Suprapubic skin (tissue), 4 donors: ENCODE results near the gene SLC39A10. TPM values are rescaled to one million over a fixed set of nuclear protein-coding genes. Genes with fewer than 3 reads are reported as not detected.
"Not testable (repeated sequence)": the region's sequence is repeated elsewhere in the genome, so short reads cannot be mapped to it uniquely, and the experiment has no call there.

Source experiments
- DNase-seq, 2 donors: peaks; one replicate each; pipeline ENCODE4 v3.0.0-alpha.2; 2019; ENCODE audit warnings: low spot score in 2 of 2
- H3K27ac ChIP-seq: fragments of 200-600 bp; sonication (generic); one replicate; pipeline ENCODE4 v1.5.1; 2019
- H3K27me3 ChIP-seq: fragments of 200-600 bp; sonication (generic); one replicate; pipeline ENCODE4 v1.5.1; 2019
- H3K36me3 ChIP-seq: fragments of 200-600 bp; sonication (generic); one replicate; pipeline ENCODE4 v1.5.1; 2019
- H3K4me1 ChIP-seq: fragments of 200-600 bp; sonication (generic); one replicate; pipeline ENCODE4 v1.5.1; 2019
- H3K4me3 ChIP-seq: fragments of 200-600 bp; sonication (generic); one replicate; pipeline ENCODE4 v1.5.1; 2019; ENCODE audit warnings: mild to moderate bottlenecking
- H3K9me3 ChIP-seq: fragments of 200-600 bp; sonication (generic); one replicate; pipeline ENCODE4 v1.5.1; 2019
- EP300 ChIP-seq: sonication (generic); formaldehyde crosslinking; IDR thresholded peaks from one replicate; pipeline ENCODE4 v1.6.1; 2017; ENCODE audit warnings: antibody characterized with exemption
- POLR2A ChIP-seq, 2 donors: fragments of 450-650 bp; IDR thresholded peaks; one replicate each; pipeline ENCODE4 v1.6.1; 2017; ENCODE audit warnings: antibody characterized with exemption in 2 of 2, mild to moderate bottlenecking in 2 of 2, moderate library complexity in 2 of 2
- POLR2AphosphoS5 ChIP-seq, 3 donors: sonication (generic); formaldehyde crosslinking; IDR thresholded peaks; one replicate each; pipeline ENCODE4 v1.6.1; 2017; ENCODE audit warnings: antibody characterized with exemption in 3 of 3
- WGBS: methylation state at CpG from one replicate; pipeline ENCODE4 v1.1.5; 2018; 5-methylcytosine and 5-hydroxymethylcytosine counted together
- total RNA-seq, 4 donors: library from RNA; depleted of rRNA; stranded (reverse); fragments of >200 nt; gene quantifications; one replicate each; pipeline ENCODE4 v1.1.0, GENCODE V29; 2016
- TF ChIP-seq, protein P1 (sequence below), 2 donors: fragments of 200-600 bp in 1 of 2; fragments of 450-650 bp in 1 of 2; sonication (generic) in 1 of 2; IDR thresholded peaks; one replicate each; pipeline ENCODE4 v1.5.1; 2016 to 2019; ENCODE audit warnings: antibody characterized with exemption in 2 of 2, mild to moderate bottlenecking in 1 of 2, moderate library complexity in 1 of 2

The SLC39A10 gene
- total RNA-seq, 4 donors from 2014 or later = 14.1 to 20.3 (median 16.5) TPM

DNA sequence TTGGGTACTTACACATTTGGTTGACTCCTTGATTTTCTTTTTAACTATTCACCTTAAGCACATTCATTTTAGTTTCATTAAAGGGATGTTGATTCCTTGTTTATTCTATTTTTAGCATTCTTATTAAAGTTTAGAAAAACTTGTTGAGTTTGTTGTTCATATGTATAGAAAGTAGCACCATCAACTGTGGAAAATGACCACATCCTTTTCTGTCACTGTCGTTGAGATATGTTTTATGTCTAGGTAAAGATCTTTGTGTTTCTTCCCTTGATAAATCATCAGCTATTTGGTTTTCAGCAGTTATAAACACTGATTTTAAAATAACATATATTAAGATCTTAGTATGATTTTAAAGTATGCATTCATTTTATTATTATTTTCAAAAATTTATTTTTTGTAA is 25.1 kb downstream of the SLC39A10 start:
- no peak overlapping the region for H3K27ac ChIP-seq
- DNase-seq = no peak
- no peak overlapping the region for H3K4me3 ChIP-seq
- H3K27me3 ChIP-seq = no peaks in the 10 kb centered on the region
- no peaks in the 10 kb centered on the region for H3K9me3 ChIP-seq
- no peaks in the 10 kb centered on the region for H3K4me1 ChIP-seq
- H3K36me3 ChIP-seq = no peaks in the 10 kb centered on the region
- no peak for TF ChIP-seq POLR2A (IDR thresholded peaks at IDR 0.05)
- 91% methylated on average over 1 of the region's 1 CpG for WGBS

DNA sequence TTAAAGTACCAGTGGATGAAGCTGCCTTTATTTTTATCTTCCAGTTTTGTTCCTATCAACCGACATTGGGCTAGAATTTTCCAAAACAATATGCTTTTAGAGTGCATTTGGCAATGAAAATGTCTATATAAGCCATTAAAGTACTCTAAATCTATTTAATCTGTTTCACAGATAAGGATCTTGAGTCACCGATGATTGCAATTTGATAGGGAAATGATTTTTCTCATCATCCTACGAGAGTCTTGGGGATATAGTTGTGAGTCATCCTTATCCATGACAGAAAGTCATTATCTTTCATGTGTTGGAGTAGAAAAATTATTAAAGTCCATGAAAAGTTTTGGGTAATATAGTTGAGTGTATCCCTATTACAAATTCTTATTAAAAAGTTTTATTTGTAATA is 26.1 kb downstream of the SLC39A10 start:
- Histone ChIP-seq H3K4me3 (no peak overlapping the region), H3K36me3 (no peaks in the 10 kb centered on the region), H3K27me3 (no peaks in the 10 kb centered on the region), H3K4me1 (no peaks in the 10 kb centered on the region), H3K27ac (no peak overlapping the region), H3K9me3 (no peaks in the 10 kb centered on the region)
- TF ChIP-seq POLR2AphosphoS5 (IDR thresholded peaks at IDR 0.05) (no peak), POLR2A (IDR thresholded peaks at IDR 0.05) (no peak), EP300 (no peak)
- TF ChIP-seq, protein P1, sequence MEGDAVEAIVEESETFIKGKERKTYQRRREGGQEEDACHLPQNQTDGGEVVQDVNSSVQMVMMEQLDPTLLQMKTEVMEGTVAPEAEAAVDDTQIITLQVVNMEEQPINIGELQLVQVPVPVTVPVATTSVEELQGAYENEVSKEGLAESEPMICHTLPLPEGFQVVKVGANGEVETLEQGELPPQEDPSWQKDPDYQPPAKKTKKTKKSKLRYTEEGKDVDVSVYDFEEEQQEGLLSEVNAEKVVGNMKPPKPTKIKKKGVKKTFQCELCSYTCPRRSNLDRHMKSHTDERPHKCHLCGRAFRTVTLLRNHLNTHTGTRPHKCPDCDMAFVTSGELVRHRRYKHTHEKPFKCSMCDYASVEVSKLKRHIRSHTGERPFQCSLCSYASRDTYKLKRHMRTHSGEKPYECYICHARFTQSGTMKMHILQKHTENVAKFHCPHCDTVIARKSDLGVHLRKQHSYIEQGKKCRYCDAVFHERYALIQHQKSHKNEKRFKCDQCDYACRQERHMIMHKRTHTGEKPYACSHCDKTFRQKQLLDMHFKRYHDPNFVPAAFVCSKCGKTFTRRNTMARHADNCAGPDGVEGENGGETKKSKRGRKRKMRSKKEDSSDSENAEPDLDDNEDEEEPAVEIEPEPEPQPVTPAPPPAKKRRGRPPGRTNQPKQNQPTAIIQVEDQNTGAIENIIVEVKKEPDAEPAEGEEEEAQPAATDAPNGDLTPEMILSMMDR (IDR thresholded peaks at IDR 0.05) = no peak
- no peak for DNase-seq
- WGBS = 48% methylated on average over 3 of the region's 3 CpGs

DNA sequence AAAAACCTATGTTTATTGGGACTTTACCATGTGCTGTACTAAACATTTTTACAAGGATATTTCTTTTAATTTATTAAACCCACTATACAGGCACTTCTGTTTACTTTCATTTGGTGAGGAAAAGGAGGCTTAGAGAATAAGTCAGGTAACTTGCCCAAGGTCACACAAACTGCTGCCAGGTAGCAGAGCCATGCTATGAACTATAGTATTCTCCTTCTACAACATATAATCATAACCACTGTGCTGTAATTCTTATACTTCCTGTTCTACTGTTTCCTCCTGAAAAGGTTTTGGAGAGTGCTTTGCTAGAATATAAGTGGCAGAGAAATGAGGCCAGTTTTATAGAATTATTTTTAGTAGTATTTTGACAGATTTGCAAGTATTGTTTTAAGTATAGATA is 29.5 kb downstream of the SLC39A10 start:
- H3K27ac ChIP-seq = no peak overlapping the region
- H3K27me3 ChIP-seq = no peaks in the 10 kb centered on the region
- H3K4me1 ChIP-seq = no peaks in the 10 kb centered on the region
- no peak overlapping the region for H3K4me3 ChIP-seq
- no peaks in the 10 kb centered on the region for H3K9me3 ChIP-seq
- no peak for TF ChIP-seq POLR2AphosphoS5 (IDR thresholded peaks at IDR 0.05)
- TF ChIP-seq, protein P1 (IDR thresholded peaks at IDR 0.05) = no peak
- no peak for DNase-seq
- H3K36me3 ChIP-seq = no peaks in the 10 kb centered on the region

DNA sequence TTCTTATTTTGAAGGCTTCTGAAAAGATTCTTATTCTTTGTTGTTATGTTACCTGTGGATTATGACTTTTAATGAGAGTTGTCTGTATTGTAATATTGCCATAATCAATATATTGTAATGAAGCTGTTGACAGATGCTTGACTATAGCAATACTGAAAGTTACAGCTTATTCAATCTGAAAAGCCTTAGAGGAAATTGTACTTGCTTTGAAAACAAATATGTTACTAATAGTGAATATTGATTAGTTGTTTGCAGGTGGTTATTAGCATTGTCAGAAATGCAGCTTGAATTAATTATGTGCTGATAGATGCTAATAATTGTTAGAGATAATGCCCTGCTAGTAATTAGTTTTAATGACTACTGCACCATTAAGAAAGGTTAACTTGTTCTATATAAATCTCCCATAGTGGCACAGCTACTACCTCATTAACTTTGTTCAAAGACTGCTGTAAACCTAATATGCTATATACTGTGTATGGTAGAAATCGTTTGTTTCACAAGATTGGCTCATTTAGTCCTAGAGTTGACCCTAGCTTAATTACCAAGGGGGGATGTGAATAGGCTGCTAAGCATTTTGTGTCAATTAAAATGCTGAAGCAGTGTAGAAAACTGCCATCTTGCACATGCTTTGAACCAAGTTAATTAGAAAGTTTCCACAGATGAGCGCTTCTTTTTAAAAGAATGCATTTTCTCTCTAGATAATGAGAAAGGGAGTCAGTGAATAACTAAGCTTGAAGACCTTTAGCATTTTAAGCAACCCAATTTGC is 30.5 kb downstream of the SLC39A10 start:
- Histone ChIP-seq H3K4me3 (no peak overlapping the region), H3K27ac (no peak overlapping the region)
- WGBS = 73% methylated on average over 2 of the region's 2 CpGs

DNA sequence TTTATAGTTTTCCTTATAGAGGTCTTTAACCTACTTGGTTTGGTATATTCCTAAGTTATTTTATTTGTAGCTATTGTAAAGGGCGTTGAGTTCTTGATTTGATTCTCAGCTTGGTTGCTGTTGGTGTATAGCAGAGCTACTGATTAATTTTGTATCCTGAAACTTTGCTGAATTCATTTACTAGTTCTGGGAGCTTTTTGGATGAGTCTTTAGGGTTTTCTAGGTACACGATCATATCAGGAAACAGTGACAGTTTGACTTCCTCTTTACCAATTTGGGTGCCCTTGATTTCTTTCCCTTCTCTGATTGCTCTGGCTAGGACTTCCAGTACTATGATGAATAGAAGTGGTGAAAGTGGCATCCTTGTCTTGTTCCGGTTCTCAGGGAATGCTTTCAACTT is 35.5 kb downstream of the SLC39A10 start:
- not testable (repeated sequence) for H3K27me3 ChIP-seq, H3K27ac ChIP-seq, H3K4me3 ChIP-seq, H3K36me3 ChIP-seq, DNase-seq, H3K9me3 ChIP-seq, H3K4me1 ChIP-seq
- 85% methylated on average over 3 of the region's 3 CpGs for WGBS

More for the DNA sequence above, 30.5 kb downstream of the SLC39A10 start:
- no peak for TF ChIP-seq EP300
- TF ChIP-seq, protein P1 (IDR thresholded peaks at IDR 0.05) = no peak
- TF ChIP-seq POLR2AphosphoS5 (IDR thresholded peaks at IDR 0.05) = no peak
- TF ChIP-seq POLR2A (IDR thresholded peaks at IDR 0.05) = no peak
- H3K27me3 ChIP-seq = no peaks in the 10 kb centered on the region
- no peak for DNase-seq
- H3K4me1 ChIP-seq = no peaks in the 10 kb centered on the region
- H3K9me3 ChIP-seq = no peaks in the 10 kb centered on the region
- no peaks in the 10 kb centered on the region for H3K36me3 ChIP-seq

DNA sequence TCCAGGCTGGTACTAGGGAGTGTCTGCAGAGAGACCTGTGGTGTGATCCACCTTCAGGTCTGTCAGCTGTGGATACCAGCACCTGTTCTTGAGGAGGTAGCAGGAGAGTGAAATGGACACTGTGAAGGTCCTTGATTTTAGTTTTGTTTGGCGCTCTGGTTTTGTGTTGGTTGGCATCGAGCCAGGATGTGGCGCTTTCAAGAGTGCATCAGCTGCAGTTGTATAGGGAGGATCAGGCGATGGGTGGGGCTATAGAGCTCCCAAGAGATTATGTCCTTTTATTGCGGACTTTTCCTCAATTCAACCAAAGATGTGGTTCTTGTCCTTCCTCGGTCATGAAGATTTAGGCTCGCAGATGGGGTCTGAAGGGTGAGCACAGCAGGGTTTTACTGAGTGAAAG is 37.5 kb downstream of the SLC39A10 start:
- H3K27ac ChIP-seq = no peak overlapping the region
- peaks cover 7% of the 10 kb centered on the region for H3K36me3 ChIP-seq
- WGBS = 94% methylated on average over 7 of the region's 7 CpGs
- DNase-seq = no peak
- peaks cover 3% of the 10 kb centered on the region for H3K9me3 ChIP-seq
- no peak overlapping the region for H3K4me3 ChIP-seq
- TF ChIP-seq POLR2AphosphoS5 (IDR thresholded peaks at IDR 0.05) = no peak
- TF ChIP-seq, protein P1 (IDR thresholded peaks at IDR 0.05) = no peak
- no peak for TF ChIP-seq EP300
- no peak for TF ChIP-seq POLR2A (IDR thresholded peaks at IDR 0.05)
- H3K4me1 ChIP-seq = no peaks in the 10 kb centered on the region
- no peaks in the 10 kb centered on the region for H3K27me3 ChIP-seq
